Ishikawa (cell line): ENCODE measurements around the gene SLC12A5.

ENCODE experiments used
- CEBPB ChIP-seq: IDR thresholded peaks from 2 replicates; pipeline ENCODE4 v1.6.1; 2012
- CREB1 ChIP-seq: IDR thresholded peaks from 2 replicates; pipeline ENCODE4 v1.6.1; 2012; ENCODE audit warnings: low read depth
- EGR1 ChIP-seq: IDR thresholded peaks from 2 replicates; pipeline ENCODE4 v1.6.1; 2012
- EP300 ChIP-seq: IDR thresholded peaks from 2 replicates; pipeline ENCODE4 v1.6.1; 2012; ENCODE audit warnings: borderline replicate concordance
- FOXM1 ChIP-seq: IDR thresholded peaks from 2 replicates; pipeline ENCODE4 v1.6.1; 2012; ENCODE audit warnings: low read depth, borderline replicate concordance
- NFIC ChIP-seq: IDR thresholded peaks from 2 replicates; pipeline ENCODE4 v1.6.1; 2012
- RAD21 ChIP-seq: IDR thresholded peaks from 2 replicates; pipeline ENCODE4 v1.6.1; 2012; ENCODE audit warnings: low read depth
- TAF1 ChIP-seq: IDR thresholded peaks from 2 replicates; pipeline ENCODE4 v1.6.1; 2012; ENCODE audit warnings: low read depth, mild to moderate bottlenecking
- TCF12 ChIP-seq: IDR thresholded peaks from 2 replicates; pipeline ENCODE4 v1.6.1; 2012; ENCODE audit warnings: low read depth
- TEAD4 ChIP-seq: IDR thresholded peaks from 2 replicates; pipeline ENCODE4 v1.6.1; 2012
- YY1 ChIP-seq: IDR thresholded peaks from 2 replicates; pipeline ENCODE4 v1.6.1; 2012; ENCODE audit warnings: low read depth
- ZBTB7A ChIP-seq: IDR thresholded peaks from 2 replicates; pipeline ENCODE4 v1.6.1; 2012; ENCODE audit warnings: low read depth
- TF ChIP-seq, protein P1 (sequence below): IDR thresholded peaks from 2 replicates; pipeline ENCODE4 v1.6.1; 2012; ENCODE audit warnings: low read depth, mild to moderate bottlenecking
- TF ChIP-seq, protein P2 (sequence below): IDR thresholded peaks from 2 replicates; pipeline ENCODE4 v1.6.1; 2012
- TF ChIP-seq, protein P3 (sequence below): IDR thresholded peaks from 2 replicates; pipeline ENCODE4 v1.6.1; 2012

SLC12A5 gene

DNA sequence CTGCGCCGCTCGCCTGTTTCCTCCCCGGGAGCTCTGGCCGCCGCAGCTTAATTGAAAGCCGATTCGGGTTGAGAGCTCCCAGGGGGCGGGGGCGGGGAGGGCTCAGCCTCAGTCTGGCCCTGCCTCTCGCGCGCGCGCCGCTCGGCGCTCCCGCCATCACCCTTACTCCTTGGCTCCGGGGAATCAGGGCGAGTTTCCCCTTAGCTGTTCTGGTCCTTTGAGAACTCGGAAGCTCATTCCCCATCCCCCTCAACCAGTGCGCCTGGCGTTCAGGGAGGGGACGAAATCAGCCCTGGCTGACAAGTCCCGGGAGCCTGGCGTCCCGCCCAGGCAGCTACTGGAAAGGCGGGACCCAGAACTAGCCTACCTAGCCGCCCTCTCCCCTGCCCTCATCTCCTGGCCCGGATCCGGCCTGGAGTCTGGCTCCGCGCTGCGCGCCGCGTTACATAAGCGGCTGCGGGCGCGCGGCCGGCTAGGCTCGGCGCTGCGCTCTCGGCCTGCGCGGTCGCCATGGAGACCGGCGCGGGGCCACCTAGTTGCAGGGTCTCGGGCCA is 2.8 kb downstream of the SLC12A5 start:
- no peak for TF ChIP-seq EGR1
- TF ChIP-seq NFIC = no peak; the same call in 1 of the 2 replicates
- no peak for TF ChIP-seq CEBPB
- TF ChIP-seq, protein P1, sequence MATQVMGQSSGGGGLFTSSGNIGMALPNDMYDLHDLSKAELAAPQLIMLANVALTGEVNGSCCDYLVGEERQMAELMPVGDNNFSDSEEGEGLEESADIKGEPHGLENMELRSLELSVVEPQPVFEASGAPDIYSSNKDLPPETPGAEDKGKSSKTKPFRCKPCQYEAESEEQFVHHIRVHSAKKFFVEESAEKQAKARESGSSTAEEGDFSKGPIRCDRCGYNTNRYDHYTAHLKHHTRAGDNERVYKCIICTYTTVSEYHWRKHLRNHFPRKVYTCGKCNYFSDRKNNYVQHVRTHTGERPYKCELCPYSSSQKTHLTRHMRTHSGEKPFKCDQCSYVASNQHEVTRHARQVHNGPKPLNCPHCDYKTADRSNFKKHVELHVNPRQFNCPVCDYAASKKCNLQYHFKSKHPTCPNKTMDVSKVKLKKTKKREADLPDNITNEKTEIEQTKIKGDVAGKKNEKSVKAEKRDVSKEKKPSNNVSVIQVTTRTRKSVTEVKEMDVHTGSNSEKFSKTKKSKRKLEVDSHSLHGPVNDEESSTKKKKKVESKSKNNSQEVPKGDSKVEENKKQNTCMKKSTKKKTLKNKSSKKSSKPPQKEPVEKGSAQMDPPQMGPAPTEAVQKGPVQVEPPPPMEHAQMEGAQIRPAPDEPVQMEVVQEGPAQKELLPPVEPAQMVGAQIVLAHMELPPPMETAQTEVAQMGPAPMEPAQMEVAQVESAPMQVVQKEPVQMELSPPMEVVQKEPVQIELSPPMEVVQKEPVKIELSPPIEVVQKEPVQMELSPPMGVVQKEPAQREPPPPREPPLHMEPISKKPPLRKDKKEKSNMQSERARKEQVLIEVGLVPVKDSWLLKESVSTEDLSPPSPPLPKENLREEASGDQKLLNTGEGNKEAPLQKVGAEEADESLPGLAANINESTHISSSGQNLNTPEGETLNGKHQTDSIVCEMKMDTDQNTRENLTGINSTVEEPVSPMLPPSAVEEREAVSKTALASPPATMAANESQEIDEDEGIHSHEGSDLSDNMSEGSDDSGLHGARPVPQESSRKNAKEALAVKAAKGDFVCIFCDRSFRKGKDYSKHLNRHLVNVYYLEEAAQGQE = no peak
- TF ChIP-seq, protein P2, sequence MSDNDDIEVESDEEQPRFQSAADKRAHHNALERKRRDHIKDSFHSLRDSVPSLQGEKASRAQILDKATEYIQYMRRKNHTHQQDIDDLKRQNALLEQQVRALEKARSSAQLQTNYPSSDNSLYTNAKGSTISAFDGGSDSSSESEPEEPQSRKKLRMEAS = no peak
- TF ChIP-seq YY1 = no peak
- TF ChIP-seq EP300 = no peak
- TF ChIP-seq TEAD4 = no peak

DNA sequence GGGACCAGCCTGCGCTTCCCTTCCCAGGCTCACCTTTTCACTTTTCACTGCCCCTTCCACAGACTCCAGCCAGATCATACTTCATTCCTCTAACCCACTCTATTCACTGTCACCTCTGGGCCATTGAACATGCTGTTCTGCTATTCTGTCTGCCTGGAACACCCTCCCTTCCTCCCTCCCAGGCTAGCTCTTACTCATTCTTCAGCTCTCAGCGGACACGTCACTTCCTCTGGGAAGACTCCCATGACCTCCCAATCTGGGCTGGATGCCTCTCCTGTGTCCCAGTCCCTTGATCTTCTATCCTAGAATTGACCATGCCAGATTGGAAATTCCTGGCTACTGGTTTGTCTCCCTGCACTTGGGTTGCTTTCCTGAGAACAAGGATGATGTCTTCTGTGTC is 5.0 kb downstream of the SLC12A5 start:
- no peak for TF ChIP-seq EGR1
- TF ChIP-seq, protein P3, sequence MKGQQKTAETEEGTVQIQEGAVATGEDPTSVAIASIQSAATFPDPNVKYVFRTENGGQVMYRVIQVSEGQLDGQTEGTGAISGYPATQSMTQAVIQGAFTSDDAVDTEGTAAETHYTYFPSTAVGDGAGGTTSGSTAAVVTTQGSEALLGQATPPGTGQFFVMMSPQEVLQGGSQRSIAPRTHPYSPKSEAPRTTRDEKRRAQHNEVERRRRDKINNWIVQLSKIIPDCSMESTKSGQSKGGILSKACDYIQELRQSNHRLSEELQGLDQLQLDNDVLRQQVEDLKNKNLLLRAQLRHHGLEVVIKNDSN = no peak
- no peak for TF ChIP-seq FOXM1
- TF ChIP-seq EP300 = no peak
- no peak for TF ChIP-seq RAD21
- no peak for TF ChIP-seq TCF12
- no peak for TF ChIP-seq NFIC
- TF ChIP-seq YY1 = no peak
- TF ChIP-seq, protein P1 = no peak
- no peak for TF ChIP-seq ZBTB7A
- TF ChIP-seq TEAD4 = no peak
- TF ChIP-seq, protein P2 = no peak
- TF ChIP-seq CREB1 = no peak
- TF ChIP-seq TAF1 = no peak
- TF ChIP-seq CEBPB = no peak

DNA sequence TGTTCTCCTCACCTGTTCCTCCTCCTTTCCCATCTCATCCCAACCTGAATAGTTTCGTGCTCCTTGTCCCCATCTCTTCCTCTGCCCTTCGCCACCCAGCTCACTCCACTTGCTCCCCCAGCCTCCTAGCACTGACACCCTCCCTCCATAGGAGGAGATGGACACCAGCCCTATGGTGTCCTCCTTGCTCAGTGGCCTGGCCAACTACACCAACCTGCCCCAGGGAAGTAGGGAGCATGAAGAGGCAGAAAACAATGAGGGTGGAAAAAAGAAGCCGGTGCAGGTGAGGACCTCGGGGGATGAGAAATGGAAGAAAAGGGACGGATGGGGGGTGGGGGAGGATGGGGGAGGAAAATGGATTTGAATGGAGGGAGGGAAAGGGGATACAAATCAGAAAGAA is 6.2 kb downstream of the SLC12A5 start:
- TF ChIP-seq TEAD4 = no peak
- TF ChIP-seq, protein P3 = no peak
- no peak for TF ChIP-seq EP300
- no peak for TF ChIP-seq NFIC
- no peak for TF ChIP-seq TCF12
- no peak for TF ChIP-seq EGR1
- TF ChIP-seq, protein P1 = no peak
- TF ChIP-seq FOXM1 = no peak
- TF ChIP-seq CEBPB = no peak
- TF ChIP-seq, protein P2 = no peak
- TF ChIP-seq CREB1 = no peak
- TF ChIP-seq YY1 = no peak
- no peak for TF ChIP-seq TAF1
- TF ChIP-seq RAD21 = no peak
- no peak for TF ChIP-seq ZBTB7A

DNA sequence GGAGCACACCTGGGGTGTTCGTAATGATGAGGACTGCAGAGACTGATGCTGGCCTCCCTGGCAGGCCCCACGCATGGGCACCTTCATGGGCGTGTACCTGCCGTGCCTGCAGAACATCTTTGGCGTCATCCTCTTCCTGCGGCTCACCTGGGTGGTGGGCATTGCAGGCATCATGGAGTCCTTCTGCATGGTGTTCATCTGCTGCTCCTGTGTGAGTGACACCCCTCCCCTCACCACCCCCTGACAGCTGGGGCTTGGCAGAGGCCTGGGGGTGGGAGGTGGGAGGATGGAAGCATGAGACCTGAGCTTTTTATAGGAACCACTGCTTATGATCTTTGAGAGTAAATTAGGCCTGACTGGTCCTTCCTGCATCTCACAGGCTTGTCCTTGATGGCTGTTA is 6.7 kb downstream of the SLC12A5 start:
- TF ChIP-seq CREB1 (no peak), TCF12 (no peak), CEBPB (no peak), RAD21 (no peak), TEAD4 (no peak), NFIC (no peak), EP300 (no peak), ZBTB7A (no peak), EGR1 (no peak), TAF1 (no peak), YY1 (no peak), FOXM1 (no peak)
- TF ChIP-seq, protein P2 = no peak
- TF ChIP-seq, protein P3 = no peak
- TF ChIP-seq, protein P1 = no peak
